ENCODE measurements around the gene TMEM272. TPM values are rescaled to one million over a fixed set of nuclear protein-coding genes. Genes with fewer than 3 reads are reported as not detected.

Gene TMEM272
- total RNA-seq, 4 donors from 2014 or later = not detected

DNA sequence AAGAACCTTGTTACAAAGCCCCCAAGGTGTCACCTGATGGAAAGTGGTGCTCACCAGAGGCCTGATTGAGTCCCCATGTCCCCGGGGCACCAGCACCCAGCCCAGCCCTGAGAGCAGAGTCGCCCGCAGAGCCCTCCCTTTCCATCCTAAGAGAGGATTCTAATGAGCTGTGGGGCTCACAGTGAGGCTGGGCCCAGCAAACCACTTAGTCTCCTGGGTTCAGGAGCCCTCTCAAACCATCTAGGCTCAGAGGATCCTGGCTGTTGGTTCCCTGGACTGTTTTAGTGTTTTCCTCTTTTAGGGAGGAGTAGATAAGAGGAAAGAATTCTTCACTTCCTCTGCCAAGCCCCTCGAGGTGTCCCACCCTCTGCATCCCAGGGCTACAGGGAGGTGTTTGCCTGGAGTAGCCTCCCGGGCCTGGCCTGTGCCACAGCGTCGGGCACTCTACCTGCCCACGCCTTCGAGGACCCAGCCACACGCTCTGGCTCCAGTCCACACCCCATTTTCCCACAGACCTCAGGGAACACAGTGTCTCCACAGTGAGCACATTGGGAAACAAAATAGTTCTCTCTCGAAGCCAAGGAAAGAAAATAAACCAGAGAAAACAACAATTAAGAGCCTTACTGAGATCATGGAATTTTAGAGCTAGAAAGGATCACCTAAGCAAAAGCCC is 75.4 kb downstream of the TMEM272 start:
- Histone ChIP-seq H3K4me1 (peaks cover 22 to 35% (median 28%) of the 10 kb centered on the region in 4 donors), H3K36me3 (peaks cover 0 to 66% (median 14%) of the 10 kb centered on the region in 4 donors), H3K9me3 (no peaks in the 10 kb centered on the region), H3K4me3 (no peak overlapping the region), H3K27ac (replicated peaks in 1 of 4) (peak overlapping the region; percentile 60 to 78 (median 70)), H3K27me3 (no peaks in the 10 kb centered on the region)
- WGBS = 69% methylated on average over 11 of the region's 11 CpGs
- intact Hi-C loops (cut with DNase I) = no loop called here
- TF ChIP-seq POLR2AphosphoS5 (IDR thresholded peaks at IDR 0.05) (peak; percentile 56 to 72), EP300 (IDR thresholded peaks at IDR 0.05) (no peak)
- peak; percentile 92 for DNase-seq (ENCODE audit: extremely low spot score)

DNA sequence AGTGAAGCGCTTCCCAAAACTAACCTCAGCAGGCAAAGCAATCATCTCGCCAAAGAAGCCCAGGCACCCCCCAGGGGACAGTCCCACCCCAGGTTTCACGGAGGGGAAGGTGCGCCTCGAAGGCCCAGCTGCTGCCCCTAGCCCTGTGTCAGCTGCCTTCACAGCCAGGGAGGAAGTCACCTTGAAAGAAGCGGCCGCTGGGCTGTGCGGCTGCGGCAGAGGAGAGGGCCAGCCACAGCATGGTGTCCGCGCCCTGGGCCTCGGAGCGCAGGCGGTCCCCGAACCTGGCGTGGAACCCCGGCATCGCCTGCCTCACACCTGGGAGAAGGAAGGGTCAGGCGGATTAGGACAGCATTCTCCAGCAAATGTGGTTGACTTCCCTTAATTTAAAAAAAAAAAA is 76.0 kb downstream of the TMEM272 start:
- Histone ChIP-seq H3K27ac (replicated peaks in 1 of 4) (peak overlapping the region; percentile 60 to 78 (median 70)), H3K9me3 (no peaks in the 10 kb centered on the region), H3K27me3 (no peaks in the 10 kb centered on the region), H3K36me3 (peaks cover 0 to 66% (median 14%) of the 10 kb centered on the region in 4 donors), H3K4me1 (peaks cover 28 to 41% (median 34%) of the 10 kb centered on the region in 4 donors), H3K4me3 (no peak overlapping the region)
- no peak for TF ChIP-seq POLR2A (IDR thresholded peaks at IDR 0.05; ENCODE audit: low read depth)
- TF ChIP-seq POLR2AphosphoS5 (IDR thresholded peaks at IDR 0.05) = no peak
- TF ChIP-seq, protein P1, sequence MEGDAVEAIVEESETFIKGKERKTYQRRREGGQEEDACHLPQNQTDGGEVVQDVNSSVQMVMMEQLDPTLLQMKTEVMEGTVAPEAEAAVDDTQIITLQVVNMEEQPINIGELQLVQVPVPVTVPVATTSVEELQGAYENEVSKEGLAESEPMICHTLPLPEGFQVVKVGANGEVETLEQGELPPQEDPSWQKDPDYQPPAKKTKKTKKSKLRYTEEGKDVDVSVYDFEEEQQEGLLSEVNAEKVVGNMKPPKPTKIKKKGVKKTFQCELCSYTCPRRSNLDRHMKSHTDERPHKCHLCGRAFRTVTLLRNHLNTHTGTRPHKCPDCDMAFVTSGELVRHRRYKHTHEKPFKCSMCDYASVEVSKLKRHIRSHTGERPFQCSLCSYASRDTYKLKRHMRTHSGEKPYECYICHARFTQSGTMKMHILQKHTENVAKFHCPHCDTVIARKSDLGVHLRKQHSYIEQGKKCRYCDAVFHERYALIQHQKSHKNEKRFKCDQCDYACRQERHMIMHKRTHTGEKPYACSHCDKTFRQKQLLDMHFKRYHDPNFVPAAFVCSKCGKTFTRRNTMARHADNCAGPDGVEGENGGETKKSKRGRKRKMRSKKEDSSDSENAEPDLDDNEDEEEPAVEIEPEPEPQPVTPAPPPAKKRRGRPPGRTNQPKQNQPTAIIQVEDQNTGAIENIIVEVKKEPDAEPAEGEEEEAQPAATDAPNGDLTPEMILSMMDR (IDR thresholded peaks at IDR 0.05) = no peak
- TF ChIP-seq EP300 (IDR thresholded peaks at IDR 0.05) = no peak
- intact Hi-C loops (cut with DNase I) = no loop called here
- 96% methylated on average over 16 of the region's 19 CpGs for WGBS
- peak; percentile 64 for DNase-seq (ENCODE audit: extremely low spot score)

DNA sequence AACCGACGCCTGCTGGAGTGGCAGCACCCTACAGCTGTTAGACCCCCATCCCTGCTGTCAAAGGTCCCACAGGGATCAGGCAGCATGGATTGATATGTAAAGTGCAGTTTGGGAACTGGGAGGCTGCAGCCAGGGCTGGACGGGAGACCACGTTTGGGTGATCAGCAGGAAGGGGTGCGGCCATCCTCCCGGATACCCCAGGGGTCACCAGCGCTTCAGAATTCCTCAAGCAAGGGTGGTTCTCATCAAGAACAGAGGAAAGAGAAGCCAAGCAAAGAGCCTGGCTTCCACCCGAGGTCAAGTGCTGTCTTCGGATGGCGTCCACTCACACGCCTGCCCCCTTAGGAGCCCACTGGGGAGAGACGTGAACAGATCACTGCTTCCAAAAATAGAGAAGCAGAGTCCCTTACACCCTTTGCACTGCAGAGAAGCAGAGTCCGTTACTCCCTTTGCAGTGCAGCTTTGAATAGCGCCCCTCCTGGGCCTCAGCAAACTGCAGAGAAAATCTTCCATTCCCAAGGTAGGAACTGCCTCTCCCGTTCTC is 76.5 kb downstream of the TMEM272 start:
- Histone ChIP-seq H3K27me3 (no peaks in the 10 kb centered on the region), H3K36me3 (peaks cover 0 to 60% (median 11%) of the 10 kb centered on the region in 4 donors), H3K9me3 (no peaks in the 10 kb centered on the region), H3K4me1 (peaks cover 32 to 42% (median 37%) of the 10 kb centered on the region in 4 donors), H3K4me3 (no peak overlapping the region), H3K27ac (replicated peaks in 1 of 4) (peak overlapping the region in 3 of 4 donors; percentile 60 to 78 (median 68))
- WGBS = 80% methylated on average over 11 of the region's 15 CpGs
- intact Hi-C loops (cut with DNase I) = no loop called here
- TF ChIP-seq POLR2A (IDR thresholded peaks at IDR 0.05; ENCODE audit: low read depth) (no peak), EP300 (IDR thresholded peaks at IDR 0.05) (no peak), POLR2AphosphoS5 (IDR thresholded peaks at IDR 0.05) (no peak)
- TF ChIP-seq, protein P1 (IDR thresholded peaks at IDR 0.05) = no peak
- DNase-seq (ENCODE audit: extremely low spot score) = peak; percentile 82

DNA sequence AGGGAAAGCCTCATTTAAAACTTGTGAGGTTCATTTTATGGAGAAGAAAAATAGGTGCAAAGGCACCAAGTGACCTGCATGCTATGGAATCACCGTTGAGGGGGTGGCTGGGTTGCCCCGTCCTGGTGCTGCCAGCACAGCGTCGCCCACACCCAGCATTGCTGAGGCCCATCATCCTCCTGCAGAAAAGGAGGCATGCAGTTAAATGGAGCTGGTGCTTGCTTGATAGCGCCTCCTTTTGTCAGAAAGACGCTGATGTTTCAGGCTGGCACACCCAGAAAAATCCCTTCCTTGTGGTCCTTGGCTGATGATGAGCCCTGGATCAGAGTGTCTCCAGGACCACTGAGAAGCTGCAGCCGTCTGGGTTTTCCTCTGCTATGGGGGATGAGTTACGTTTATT is 77.9 kb downstream of the TMEM272 start:
- H3K4me1 ChIP-seq = peaks cover 33 to 42% (median 37%) of the 10 kb centered on the region in 4 donors
- intact Hi-C loops (cut with DNase I) = no loop called here

DNA sequence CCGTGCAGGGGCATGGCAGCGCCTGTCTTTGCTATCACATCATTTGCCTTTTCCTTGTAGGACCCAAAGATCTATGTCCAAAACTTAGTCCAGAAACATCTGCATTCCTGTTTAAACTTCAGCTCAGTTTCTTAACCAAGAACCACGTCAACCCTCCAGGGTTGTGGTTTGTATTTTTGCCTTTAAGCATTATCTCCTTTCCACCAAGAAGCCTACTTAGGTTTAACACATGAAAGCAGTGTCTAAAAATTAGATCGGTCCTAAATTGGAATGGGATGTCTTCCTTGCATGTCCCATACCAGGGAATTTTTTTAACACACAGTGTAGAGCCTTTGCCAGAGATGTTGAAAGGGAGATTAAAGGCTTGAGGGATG is 79.8 kb downstream of the TMEM272 start:
- Histone ChIP-seq H3K27me3 (no peaks in the 10 kb centered on the region), H3K9me3 (no peaks in the 10 kb centered on the region), H3K36me3 (peaks cover 0 to 54% (median 15%) of the 10 kb centered on the region in 4 donors), H3K4me3 (no peak overlapping the region), H3K4me1 (peaks cover 32 to 33% (median 32%) of the 10 kb centered on the region in 4 donors), H3K27ac (replicated peaks in 1 of 4) (peak overlapping the region; percentile 53 to 73 (median 63))
- no peak for TF ChIP-seq POLR2AphosphoS5 (IDR thresholded peaks at IDR 0.05)
- no peak for TF ChIP-seq EP300 (IDR thresholded peaks at IDR 0.05)
- TF ChIP-seq, protein P1 (IDR thresholded peaks at IDR 0.05) = no peak
- TF ChIP-seq POLR2A (IDR thresholded peaks at IDR 0.05; ENCODE audit: low read depth) = no peak
- no peak for DNase-seq (ENCODE audit: extremely low spot score)
- 81% methylated on average over 4 of the region's 4 CpGs for WGBS
- intact Hi-C loops (cut with DNase I) = no loop called here

More for the DNA sequence above, 77.9 kb downstream of the TMEM272 start:
- Histone ChIP-seq H3K4me3 (no peak overlapping the region), H3K27ac (replicated peaks in 1 of 4) (no peak overlapping the region), H3K9me3 (no peaks in the 10 kb centered on the region), H3K36me3 (peaks cover 0 to 53% (median 9%) of the 10 kb centered on the region in 4 donors), H3K27me3 (no peaks in the 10 kb centered on the region)
- WGBS = 96% methylated on average over 6 of the region's 8 CpGs
- TF ChIP-seq, protein P1 (IDR thresholded peaks at IDR 0.05) = no peak
- TF ChIP-seq POLR2AphosphoS5 (IDR thresholded peaks at IDR 0.05) (no peak), EP300 (IDR thresholded peaks at IDR 0.05) (no peak), POLR2A (IDR thresholded peaks at IDR 0.05; ENCODE audit: low read depth) (no peak)
- peak; percentile 37 for DNase-seq (ENCODE audit: extremely low spot score)

All from esophagus muscularis mucosa (tissue), 4 donors.